A549 treated with Mapracorat at 1 μM for 4 hours (cell line): ENCODE data around the gene EED. TPM values are rescaled to one million over a fixed set of nuclear protein-coding genes. Genes with fewer than 3 reads are reported as not detected.

Experiments
- total RNA-seq: library from RNA; stranded (reverse); fragments of 200-300 nt; extraction: Qiagen RNA extraction; gene quantifications from 5 replicates; pipeline ENCODE4 v1.2.3, GENCODE V29; 2022

The EED gene, protein sequence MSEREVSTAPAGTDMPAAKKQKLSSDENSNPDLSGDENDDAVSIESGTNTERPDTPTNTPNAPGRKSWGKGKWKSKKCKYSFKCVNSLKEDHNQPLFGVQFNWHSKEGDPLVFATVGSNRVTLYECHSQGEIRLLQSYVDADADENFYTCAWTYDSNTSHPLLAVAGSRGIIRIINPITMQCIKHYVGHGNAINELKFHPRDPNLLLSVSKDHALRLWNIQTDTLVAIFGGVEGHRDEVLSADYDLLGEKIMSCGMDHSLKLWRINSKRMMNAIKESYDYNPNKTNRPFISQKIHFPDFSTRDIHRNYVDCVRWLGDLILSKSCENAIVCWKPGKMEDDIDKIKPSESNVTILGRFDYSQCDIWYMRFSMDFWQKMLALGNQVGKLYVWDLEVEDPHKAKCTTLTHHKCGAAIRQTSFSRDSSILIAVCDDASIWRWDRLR
- total RNA-seq, result 22.8 to 28.5 TPM (median 25.5 TPM) in 5 replicates

DNA sequence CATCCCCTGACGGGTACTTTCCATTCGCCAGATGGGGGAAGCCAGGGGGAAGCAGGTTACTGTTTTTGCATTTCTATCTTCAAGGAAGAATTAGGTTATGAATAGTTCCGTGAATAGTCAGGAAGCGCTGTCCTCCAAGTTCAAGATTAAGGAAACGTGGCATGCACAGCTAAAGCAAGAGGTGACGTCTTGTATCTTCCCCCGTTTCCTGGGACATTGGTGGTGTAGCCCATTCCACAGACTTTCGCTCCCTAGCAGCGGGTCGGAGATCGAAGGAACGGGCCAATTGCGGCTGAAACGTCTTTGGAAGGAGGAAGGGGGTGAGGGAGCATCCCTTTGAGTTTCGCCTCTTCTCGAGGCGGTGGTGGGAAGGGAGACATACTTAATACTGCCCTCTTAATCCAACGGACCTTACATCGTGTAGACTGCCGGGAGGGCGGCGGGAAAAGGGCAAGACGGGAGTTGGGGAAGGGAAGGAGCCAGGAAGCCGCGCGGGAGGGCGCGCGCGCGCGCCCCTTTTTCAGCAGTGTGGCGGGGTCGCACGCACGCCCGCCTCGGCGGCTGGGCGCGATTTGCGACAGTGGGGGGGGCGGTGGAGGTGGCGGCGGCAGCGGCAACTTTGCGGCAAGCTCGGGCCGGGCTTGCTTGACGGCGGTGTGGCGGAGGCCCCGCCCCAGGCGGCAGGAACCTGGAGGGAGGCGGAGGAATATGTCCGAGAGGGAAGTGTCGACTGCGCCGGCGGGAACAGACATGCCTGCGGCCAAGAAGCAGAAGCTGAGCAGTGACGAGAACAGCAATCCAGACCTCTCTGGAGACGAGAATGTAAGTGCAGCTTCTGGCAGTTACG lies at the start of gene EED:
Gene EED (plus strand): TSS at position 232 of the 847 bp plus-strand sequence. CDS start 477 bp downstream, at position 709.

DNA sequence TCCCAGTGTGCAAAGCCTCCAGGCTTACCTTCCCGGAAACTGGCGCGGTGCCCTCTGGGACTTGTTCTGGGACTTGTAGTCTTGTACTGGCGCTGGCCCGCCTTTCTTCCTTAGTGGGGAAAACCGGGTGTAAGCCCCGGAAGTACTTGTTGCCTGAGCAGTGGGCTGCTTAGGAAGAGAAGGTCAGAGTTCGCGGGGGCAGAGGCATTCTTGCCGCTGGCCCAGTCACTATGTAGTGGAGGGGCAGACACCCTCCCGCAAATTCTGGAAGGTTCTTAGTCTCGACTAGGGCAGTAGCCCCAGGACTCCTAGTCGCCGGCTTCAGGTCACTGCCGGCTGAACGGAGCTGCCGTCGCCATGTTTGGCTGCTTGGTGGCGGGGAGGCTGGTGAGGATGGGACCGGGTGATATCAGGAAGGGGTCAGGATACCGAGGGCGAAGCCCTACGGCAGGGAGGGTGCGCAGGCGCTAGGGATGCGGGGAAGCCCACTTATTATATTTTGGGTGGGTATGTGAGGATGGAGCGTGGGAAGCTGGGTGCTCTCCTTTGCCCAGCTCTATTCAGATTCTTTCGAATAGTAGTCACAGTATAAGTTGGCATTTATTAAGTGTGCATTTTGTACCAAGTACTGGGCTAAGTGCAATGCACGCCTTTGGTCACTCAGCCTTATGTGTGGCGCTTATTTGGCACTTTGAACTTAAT lies 57.7 kb downstream of the EED start, which contains the start of gene HIKESHI:
Gene HIKESHI (plus strand): TSS at position 149 of the 702 bp plus-strand sequence. CDS start 209 bp downstream, at position 358.

Other genes with a start within 250 kb of the EED start
- gene PICALM, start 175.7 kb upstream of the EED start, total RNA-seq, result 67.0 to 86.9 TPM (median 79.9 TPM) in 5 replicates
- 36.0 to 39.1 TPM (median 37.2 TPM) in 5 replicates for gene HIKESHI, start 57.5 kb downstream of the EED start, total RNA-seq
- 0.09 to 0.34 TPM (median 0.28 TPM) in 5 replicates for gene CCDC81, start 130.1 kb downstream of the EED start, total RNA-seq